CD4-positive, alpha-beta T cell (primary cell): Measurements from ENCODE around the gene MAP1B. TPM values are rescaled to one million over a fixed set of nuclear protein-coding genes. Genes with fewer than 3 reads are reported as not detected.

Experiments used
- ATAC-seq: fragments of 200-7000 bp; cut with Tn5 transposase; one replicate; pipeline ENCODE4 v1.10.0; 2022; ENCODE audit warnings: mild to moderate bottlenecking; ENCODE audit not compliant: poor library complexity
- CTCF ChIA-PET: fragments of 350-600 bp; sonication (Branson Sonifier 250); formaldehyde crosslinking; loops from one replicate; lab custom pipeline; 2021; ENCODE audit warnings: antibody characterized with exemption, inconsistent platforms; lab: Charles Lee
- POLR2A ChIA-PET: fragments of 350-600 bp; sonication (Branson Sonifier 250); formaldehyde crosslinking; loops from one replicate; lab custom pipeline; 2021; ENCODE audit warnings: antibody characterized with exemption, inconsistent platforms; lab: Charles Lee
- DNase-seq, 14 experiments: peaks; one replicate each; pipeline ENCODE4 v3.0.0-alpha.2; 2013 to 2020; ENCODE audit warnings: mixed read lengths in 2 of 14
- H3K27ac ChIP-seq, 2 donors: one replicate each; pipeline versions ENCODE4 v1.5.1 to v1.7.0; 2013; ENCODE audit warnings: low read length in 2 of 2, low read depth in 1 of 2, mild to moderate bottlenecking in 1 of 2
- H3K27me3 ChIP-seq, 2 experiments: 1 replicate in 1 of 2; 2 replicates in 1 of 2; pipeline versions ENCODE4 v1.6.1 to v1.7.0; 2013; ENCODE audit warnings: low read length in 2 of 2, control low read depth in 1 of 2, mild to moderate bottlenecking in 1 of 2, moderate library complexity in 1 of 2; ENCODE audit not compliant: insufficient read depth in 2 of 2, control insufficient read depth in 1 of 2
- H3K36me3 ChIP-seq: one replicate; pipeline ENCODE4 v1.6.1; 2013; ENCODE audit warnings: low read length, control low read depth; ENCODE audit not compliant: insufficient read depth
- H3K4me1 ChIP-seq: one replicate; pipeline ENCODE4 v1.6.1; 2013; ENCODE audit warnings: low read length, control low read depth; ENCODE audit not compliant: insufficient read depth
- H3K4me3 ChIP-seq: one replicate; pipeline ENCODE4 v1.5.1; 2013; ENCODE audit warnings: mild to moderate bottlenecking, low read length, moderate library complexity
- H3K9me3 ChIP-seq, 2 experiments: 1 replicate in 1 of 2; 2 replicates in 1 of 2; pipeline versions ENCODE4 v1.6.1 to v1.7.0; 2013; ENCODE audit warnings: low read length in 2 of 2, mild to moderate bottlenecking in 2 of 2, control low read depth in 1 of 2, moderate library complexity in 1 of 2; ENCODE audit not compliant: control insufficient read depth in 1 of 2, insufficient read depth in 1 of 2
- H3K27ac Mint-ChIP-seq: one replicate; pipeline ENCODE4 v1.8.0; 2020; ENCODE audit warnings: mixed read lengths
- H3K27me3 Mint-ChIP-seq: one replicate; pipeline ENCODE4 v1.8.0; 2021; ENCODE audit warnings: mixed read lengths
- H3K36me3 Mint-ChIP-seq: one replicate; pipeline ENCODE4 v1.8.0; 2021; ENCODE audit warnings: low read depth, mixed read lengths
- H3K4me1 Mint-ChIP-seq: one replicate; pipeline ENCODE4 v1.8.0; 2021; ENCODE audit warnings: low read depth, mixed read lengths
- H3K4me3 Mint-ChIP-seq: one replicate; pipeline ENCODE4 v1.8.0; 2020; ENCODE audit warnings: mild to moderate bottlenecking, mixed read lengths
- H3K9me3 Mint-ChIP-seq: one replicate; pipeline ENCODE4 v1.8.0; 2020; ENCODE audit warnings: mixed read lengths
- CTCF ChIP-seq: fragments of 200-600 bp; IDR thresholded peaks from one replicate; pipeline ENCODE4 v1.8.0; 2022; ENCODE audit warnings: antibody characterized with exemption, mild to moderate bottlenecking
- intact Hi-C, 2 experiments: fragments of 100-400 bp; cut with DNase I in 1 of 2; cut with micrococcal nuclease in 1 of 2; formaldehyde crosslinking; loops; one replicate each; pipeline versions ENCODE4 v1.15.1 to v1.9.0; 2023 to 2025; cut with DNase I, micrococcal nuclease
- total RNA-seq, 174 experiments: library from RNA in 2 of 174; stranded (reverse) in 2 of 174; gene quantifications; one replicate each; pipeline ENCODE4 v1.2.3 and lab custom pipeline; 2021 to 2026

Gene MAP1B
- total RNA-seq, 2 experiments from 2014 or later: 0.03 to 0.06 TPM

GRCh38 chr5:72232838-72233237 lies 125.6 kb downstream of the MAP1B start:
- no peak for TF ChIP-seq CTCF
- Histone ChIP-seq H3K36me3 (peaks cover 8% of the 10 kb centered on the region), H3K4me1 (peaks cover 15% of the 10 kb centered on the region), H3K27me3 (no peaks in the 10 kb centered on the region), H3K9me3 (no peaks in the 10 kb centered on the region), H3K4me3 (no peak overlapping the region), H3K27ac (no peak overlapping the region)
- ATAC-seq: no peak
- H3K4me1 Mint-ChIP-seq: peaks cover 48% of the 10 kb centered on the region
- no peaks in the 10 kb centered on the region for H3K9me3 Mint-ChIP-seq
- no peaks in the 10 kb centered on the region for H3K27me3 Mint-ChIP-seq
- intact Hi-C loops: no loop called here
- no peak for DNase-seq
- peaks cover 81% of the 10 kb centered on the region for H3K36me3 Mint-ChIP-seq
- ChIA-PET CTCF (no interaction called here), POLR2A (no interaction called here)
- no peak overlapping the region for H3K27ac Mint-ChIP-seq
- peak overlapping the region; percentile 44 for H3K4me3 Mint-ChIP-seq

- H3K4me3 Mint-ChIP-seq: no peak overlapping the region
- ChIA-PET CTCF (interaction anchor here (0.9 to 2.0 kb wide), 2 partner anchors 10 to 75 kb away, joined by 3 to 6 read pairs; no protein-coding TSS in a partner anchor), POLR2A (no interaction called here)
- no peak for TF ChIP-seq CTCF
- Histone ChIP-seq H3K27ac (no peak overlapping the region), H3K4me1 (peaks cover 15% of the 10 kb centered on the region), H3K4me3 (no peak overlapping the region), H3K9me3 (no peaks in the 10 kb centered on the region), H3K27me3 (no peaks in the 10 kb centered on the region), H3K36me3 (peaks cover 8% of the 10 kb centered on the region)
- no peaks in the 10 kb centered on the region for H3K9me3 Mint-ChIP-seq
- intact Hi-C loops: no loop called here
- DNase-seq: no peak
- no peak for ATAC-seq
- H3K4me1 Mint-ChIP-seq: peaks cover 48% of the 10 kb centered on the region
- H3K27ac Mint-ChIP-seq: no peak overlapping the region
- no peaks in the 10 kb centered on the region for H3K27me3 Mint-ChIP-seq
- H3K36me3 Mint-ChIP-seq: peaks cover 85% of the 10 kb centered on the region
These were observed 126.6 kb downstream of the MAP1B start for GRCh38 chr5:72233835-72234234.

GRCh38 chr5:72234265-72234700 lies 127.0 kb downstream of the MAP1B start:
- intact Hi-C loops: no loop called here
- Histone ChIP-seq H3K27ac (no peak overlapping the region), H3K27me3 (no peaks in the 10 kb centered on the region), H3K36me3 (peaks cover 8% of the 10 kb centered on the region), H3K4me3 (no peak overlapping the region), H3K9me3 (no peaks in the 10 kb centered on the region), H3K4me1 (peaks cover 15% of the 10 kb centered on the region)
- ChIA-PET CTCF (interaction anchor here (0.9 to 2.0 kb wide), 2 partner anchors 10 to 74 kb away, joined by 3 to 6 read pairs; no protein-coding TSS in a partner anchor), POLR2A (no interaction called here)
- no peaks in the 10 kb centered on the region for H3K9me3 Mint-ChIP-seq
- ATAC-seq (peak; percentile 80), DNase-seq (peak in 4 of 14 experiments; percentile 3 to 83 (median 72))
- no peak overlapping the region for H3K4me3 Mint-ChIP-seq
- no peaks in the 10 kb centered on the region for H3K27me3 Mint-ChIP-seq
- no peak overlapping the region for H3K27ac Mint-ChIP-seq
- TF ChIP-seq CTCF: no peak
- peaks cover 48% of the 10 kb centered on the region for H3K4me1 Mint-ChIP-seq
- peaks cover 85% of the 10 kb centered on the region for H3K36me3 Mint-ChIP-seq
